ENCODE data around the gene LRRC1. TPM values are rescaled to one million over a fixed set of nuclear protein-coding genes. Genes with fewer than 3 reads are reported as not detected.

The LRRC1 gene
- total and polyA plus RNA-seq, 2 donors (not counting 3 experiments of a cell fraction or from before 2014, with no cell fraction given): 5.6 to 11.7 TPM

GRCh38 chr6:53797304-53797703 is 2.5 kb downstream of the LRRC1 start:
- Histone ChIP-seq H3K9me1 (replicated peaks; ENCODE audit: control insufficient read depth, extremely low read depth, insufficient read depth, low read length) (no peaks in the 10 kb centered on the region), H3K4me2 (ENCODE audit: insufficient read depth, low read length) (peak overlapping the region; percentile 96), H3K27ac (ENCODE audit: insufficient read depth, low read depth, low read length) (no peak overlapping the region), H3K9ac (replicated peaks; ENCODE audit: extremely low read depth, insufficient read depth, low read length) (no peak overlapping the region), H3K79me2 (ENCODE audit: control insufficient read depth, insufficient read depth, low read length) (peaks cover 15% of the 10 kb centered on the region), H2AFZ (ENCODE audit: low read depth, low read length) (no peak overlapping the region), H4K20me1 (replicated peaks; ENCODE audit: control insufficient read depth, extremely low read depth, insufficient read depth, low read length) (no peaks in the 10 kb centered on the region), H3K4me1 (ENCODE audit: control insufficient read depth, extremely low read depth, insufficient read depth, low read length) (peaks cover 25% of the 10 kb centered on the region), H3K36me3 (ENCODE audit: control insufficient read depth in 2 of 2, extremely low read depth in 1 of 2, insufficient read depth in 2 of 2, low read length in 2 of 2) (no peaks in the 10 kb centered on the region), H3K27me3 (ENCODE audit: control insufficient read depth in 2 of 2, insufficient read depth in 2 of 2, low read length in 2 of 2) (no peaks in the 10 kb centered on the region), H3K4me3 (replicated peaks in 1 of 3; ENCODE audit: insufficient read depth in 1 of 3, low read depth in 1 of 3, low read length in 3 of 3) (no peak overlapping the region), H3K9me3 (replicated peaks; ENCODE audit: control insufficient read depth, insufficient read depth, low read length) (no peaks in the 10 kb centered on the region)
- intact Hi-C loops (cut with micrococcal nuclease) (loop anchor here (2.0 kb wide), 1 partner anchor 17 kb away; no protein-coding TSS in a partner anchor), dilution Hi-C loops (cut with MboI; ENCODE audit: extremely low pct_ligation_motif_present, low sequenced_read_pairs) (no loop called here)
- ChIA-PET CTCF (interaction anchor here (1.3 to 7.5 kb wide), 4 partner anchors 12 to 159 kb away, joined by 4 to 319 read pairs (median 65); no protein-coding TSS in a partner anchor), POLR2A (no interaction called here)
- no TSS peak for BruUV-seq (replicated peaks)
- no peak for TF ChIP-seq JUN (IDR thresholded peaks at IDR 0.05; ENCODE audit: borderline replicate concordance, insufficient read depth, insufficient read length, low read depth)
- no peak for TF ChIP-seq POLR2AphosphoS5 (IDR thresholded peaks at IDR 0.05; ENCODE audit: insufficient read depth, low read depth, low read length)
- no peak for TF ChIP-seq MAX (IDR thresholded peaks at IDR 0.05; ENCODE audit: insufficient read depth, insufficient read length)
- TF ChIP-seq GATA2 (IDR thresholded peaks at IDR 0.05; ENCODE audit: insufficient read depth, insufficient read length, low read depth, low read length): no peak
- TF ChIP-seq EZH2 (IDR thresholded peaks at IDR 0.05; ENCODE audit: borderline replicate concordance, low read depth, low read length, severe bottlenecking): no peak
- TF ChIP-seq POLR2A (IDR thresholded peaks at IDR 0.05; ENCODE audit: low read depth, low read length): no peak
- no peak for TF ChIP-seq MYC (IDR thresholded peaks at IDR 0.05; ENCODE audit: low read depth, low read length)
- no peak for FAIRE-seq
- DNase-seq (ENCODE audit: low read depth, low spot score): no peak

- no peaks in the 10 kb centered on the region for H3K27me3 ChIP-seq (ENCODE audit: control insufficient read depth in 2 of 2, insufficient read depth in 2 of 2, low read length in 2 of 2)
- no peak overlapping the region for H3K27ac ChIP-seq (ENCODE audit: insufficient read depth, low read depth, low read length)
- DNase-seq (ENCODE audit: low read depth, low spot score): no peak
- no peak overlapping the region for H3K4me2 ChIP-seq (ENCODE audit: insufficient read depth, low read length)
- H3K36me3 ChIP-seq (ENCODE audit: control insufficient read depth in 2 of 2, extremely low read depth in 1 of 2, insufficient read depth in 2 of 2, low read length in 2 of 2): no peaks in the 10 kb centered on the region
- dilution Hi-C loops (cut with MboI; ENCODE audit: extremely low pct_ligation_motif_present, low sequenced_read_pairs) (no loop called here), intact Hi-C loops (cut with micrococcal nuclease) (no loop called here)
- no peak overlapping the region for H2AFZ ChIP-seq (ENCODE audit: low read depth, low read length)
- H3K4me3 ChIP-seq (replicated peaks in 1 of 3; ENCODE audit: insufficient read depth in 1 of 3, low read depth in 1 of 3, low read length in 3 of 3): no peak overlapping the region
- no peak overlapping the region for H3K9ac ChIP-seq (replicated peaks; ENCODE audit: extremely low read depth, insufficient read depth, low read length)
- H3K4me1 ChIP-seq (ENCODE audit: control insufficient read depth, extremely low read depth, insufficient read depth, low read length): peaks cover 17% of the 10 kb centered on the region
- POLR2A ChIA-PET: no interaction called here
- no TSS peak for BruUV-seq (replicated peaks)
- H4K20me1 ChIP-seq (replicated peaks; ENCODE audit: control insufficient read depth, extremely low read depth, insufficient read depth, low read length): no peaks in the 10 kb centered on the region
- H3K79me2 ChIP-seq (ENCODE audit: control insufficient read depth, insufficient read depth, low read length): peaks cover 19% of the 10 kb centered on the region
- H3K9me1 ChIP-seq (replicated peaks; ENCODE audit: control insufficient read depth, extremely low read depth, insufficient read depth, low read length): no peaks in the 10 kb centered on the region
- CTCF ChIA-PET: interaction anchor here (0.9 to 2.2 kb wide), 6 partner anchors 9 to 157 kb away, joined by 3 to 8 read pairs (median 4); no protein-coding TSS in a partner anchor
- peak; percentile 49 for FAIRE-seq
- H3K9me3 ChIP-seq (replicated peaks; ENCODE audit: control insufficient read depth, insufficient read depth, low read length): no peaks in the 10 kb centered on the region
- TF ChIP-seq POLR2A (IDR thresholded peaks at IDR 0.05; ENCODE audit: low read depth, low read length) (no peak), MAX (IDR thresholded peaks at IDR 0.05; ENCODE audit: insufficient read depth, insufficient read length) (no peak), GATA2 (IDR thresholded peaks at IDR 0.05; ENCODE audit: insufficient read depth, insufficient read length, low read depth, low read length) (no peak), EZH2 (IDR thresholded peaks at IDR 0.05; ENCODE audit: borderline replicate concordance, low read depth, low read length, severe bottlenecking) (no peak), MYC (IDR thresholded peaks at IDR 0.05; ENCODE audit: low read depth, low read length) (no peak), JUN (IDR thresholded peaks at IDR 0.05; ENCODE audit: borderline replicate concordance, insufficient read depth, insufficient read length, low read depth) (no peak), FOS (IDR thresholded peaks at IDR 0.05; ENCODE audit: borderline replicate concordance, insufficient read depth, low read length) (no peak), POLR2AphosphoS5 (IDR thresholded peaks at IDR 0.05; ENCODE audit: insufficient read depth, low read depth, low read length) (no peak)
- TF ChIP-seq, protein P1, sequence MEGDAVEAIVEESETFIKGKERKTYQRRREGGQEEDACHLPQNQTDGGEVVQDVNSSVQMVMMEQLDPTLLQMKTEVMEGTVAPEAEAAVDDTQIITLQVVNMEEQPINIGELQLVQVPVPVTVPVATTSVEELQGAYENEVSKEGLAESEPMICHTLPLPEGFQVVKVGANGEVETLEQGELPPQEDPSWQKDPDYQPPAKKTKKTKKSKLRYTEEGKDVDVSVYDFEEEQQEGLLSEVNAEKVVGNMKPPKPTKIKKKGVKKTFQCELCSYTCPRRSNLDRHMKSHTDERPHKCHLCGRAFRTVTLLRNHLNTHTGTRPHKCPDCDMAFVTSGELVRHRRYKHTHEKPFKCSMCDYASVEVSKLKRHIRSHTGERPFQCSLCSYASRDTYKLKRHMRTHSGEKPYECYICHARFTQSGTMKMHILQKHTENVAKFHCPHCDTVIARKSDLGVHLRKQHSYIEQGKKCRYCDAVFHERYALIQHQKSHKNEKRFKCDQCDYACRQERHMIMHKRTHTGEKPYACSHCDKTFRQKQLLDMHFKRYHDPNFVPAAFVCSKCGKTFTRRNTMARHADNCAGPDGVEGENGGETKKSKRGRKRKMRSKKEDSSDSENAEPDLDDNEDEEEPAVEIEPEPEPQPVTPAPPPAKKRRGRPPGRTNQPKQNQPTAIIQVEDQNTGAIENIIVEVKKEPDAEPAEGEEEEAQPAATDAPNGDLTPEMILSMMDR (IDR thresholded peaks at IDR 0.05; ENCODE audit: extremely low read depth in 1 of 2, insufficient read depth in 1 of 2, low read depth in 1 of 2, low read length in 2 of 2): no peak
Measured at GRCh38 chr6:53799340-53799739, 4.5 kb downstream of the LRRC1 start.
